Measurements from ENCODE around the gene C11orf52. TPM values are rescaled to one million over a fixed set of nuclear protein-coding genes. Genes with fewer than 3 reads are reported as not detected.
A peak's percentile ranks its signal among the peaks of the same experiment; 100 is the strongest.

C11orf52 gene
- total and polyA plus RNA-seq, 2 of the 4 experiments (the other 2 are of a cell fraction), result 0.90 to 1.1 TPM

DNA sequence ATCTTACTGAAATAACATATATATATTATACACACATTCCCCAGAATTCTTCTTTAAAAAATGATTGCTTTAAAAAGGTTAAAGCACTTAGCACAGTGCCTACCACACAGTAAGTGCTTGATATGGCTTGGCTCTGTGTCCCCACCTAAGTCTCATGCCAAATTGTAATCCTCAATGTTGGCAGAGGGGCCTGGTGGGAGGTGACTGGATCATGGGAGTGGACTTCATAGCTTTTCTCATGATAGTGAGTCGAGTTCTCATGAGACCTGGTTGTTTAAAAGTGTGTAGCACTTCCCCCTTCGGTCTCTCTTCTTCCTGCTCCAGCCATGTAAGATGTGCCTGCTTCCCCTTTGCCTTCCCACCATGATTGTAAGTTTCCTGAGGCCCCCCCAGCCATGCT is 13.3 kb upstream of the C11orf52 start:
- no CpG with 5 or more reads among the region's 2 CpGs for WGBS, 2 experiments (ENCODE audit: extremely low coverage in 2 of 2, insufficient read length in 1 of 2)
- no peak overlapping the region for H3K27ac ChIP-seq (ENCODE audit: insufficient read depth, low read length)

More for the DNA sequence above, 13.3 kb upstream of the C11orf52 start:
- H3K23ac ChIP-seq (ENCODE audit: low read depth, low read length), result no peak overlapping the region
- no peaks in the 10 kb centered on the region for H4K20me1 ChIP-seq (ENCODE audit: insufficient read depth, low read length)
- H2AFZ ChIP-seq (replicated peaks; ENCODE audit: low read length, poor library complexity), result no peak overlapping the region
- ChIA-PET POLR2A (ENCODE audit: unreplicated experiment) (no interaction called here), CTCF (no interaction called here)
- H2AK5ac ChIP-seq (ENCODE audit: low read depth, low read length), result no peak overlapping the region
- no peak overlapping the region for H3K4ac ChIP-seq (ENCODE audit: low read depth, low read length)
- no peak overlapping the region for H2BK120ac ChIP-seq (ENCODE audit: low read depth, low read length)
- dilution Hi-C loops (cut with HindIII; ENCODE audit: low sequenced_read_pairs, unreplicated experiment), result no loop called here
- TF ChIP-seq NFE2L2 (IDR thresholded peaks at IDR 0.05; ENCODE audit: low read depth, low read length), result no peak
- no peak for TF ChIP-seq RCOR1 (IDR thresholded peaks at IDR 0.05; ENCODE audit: insufficient replicate concordance, low read length)
- TF ChIP-seq POLR2A (IDR thresholded peaks at IDR 0.05; ENCODE audit: low read depth, low read length), result no peak
- TF ChIP-seq SMC3 (IDR thresholded peaks at IDR 0.05; ENCODE audit: low read depth, low read length), result no peak
- no peak for TF ChIP-seq MAFK (IDR thresholded peaks at IDR 0.05; ENCODE audit: low read depth, low read length)
- TF ChIP-seq RFX5 (IDR thresholded peaks at IDR 0.05; ENCODE audit: low read depth, low read length), result no peak
- TF ChIP-seq, protein P1, sequence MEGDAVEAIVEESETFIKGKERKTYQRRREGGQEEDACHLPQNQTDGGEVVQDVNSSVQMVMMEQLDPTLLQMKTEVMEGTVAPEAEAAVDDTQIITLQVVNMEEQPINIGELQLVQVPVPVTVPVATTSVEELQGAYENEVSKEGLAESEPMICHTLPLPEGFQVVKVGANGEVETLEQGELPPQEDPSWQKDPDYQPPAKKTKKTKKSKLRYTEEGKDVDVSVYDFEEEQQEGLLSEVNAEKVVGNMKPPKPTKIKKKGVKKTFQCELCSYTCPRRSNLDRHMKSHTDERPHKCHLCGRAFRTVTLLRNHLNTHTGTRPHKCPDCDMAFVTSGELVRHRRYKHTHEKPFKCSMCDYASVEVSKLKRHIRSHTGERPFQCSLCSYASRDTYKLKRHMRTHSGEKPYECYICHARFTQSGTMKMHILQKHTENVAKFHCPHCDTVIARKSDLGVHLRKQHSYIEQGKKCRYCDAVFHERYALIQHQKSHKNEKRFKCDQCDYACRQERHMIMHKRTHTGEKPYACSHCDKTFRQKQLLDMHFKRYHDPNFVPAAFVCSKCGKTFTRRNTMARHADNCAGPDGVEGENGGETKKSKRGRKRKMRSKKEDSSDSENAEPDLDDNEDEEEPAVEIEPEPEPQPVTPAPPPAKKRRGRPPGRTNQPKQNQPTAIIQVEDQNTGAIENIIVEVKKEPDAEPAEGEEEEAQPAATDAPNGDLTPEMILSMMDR (conservative IDR thresholded peaks at IDR 0.05; ENCODE audit: low read depth, low read length), result no peak
- TF ChIP-seq, protein P2, sequence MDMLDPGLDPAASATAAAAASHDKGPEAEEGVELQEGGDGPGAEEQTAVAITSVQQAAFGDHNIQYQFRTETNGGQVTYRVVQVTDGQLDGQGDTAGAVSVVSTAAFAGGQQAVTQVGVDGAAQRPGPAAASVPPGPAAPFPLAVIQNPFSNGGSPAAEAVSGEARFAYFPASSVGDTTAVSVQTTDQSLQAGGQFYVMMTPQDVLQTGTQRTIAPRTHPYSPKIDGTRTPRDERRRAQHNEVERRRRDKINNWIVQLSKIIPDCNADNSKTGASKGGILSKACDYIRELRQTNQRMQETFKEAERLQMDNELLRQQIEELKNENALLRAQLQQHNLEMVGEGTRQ (IDR thresholded peaks at IDR 0.05; ENCODE audit: low read depth, low read length), result no peak
- TF ChIP-seq RAD21 (IDR thresholded peaks at IDR 0.05; ENCODE audit: low read length), result no peak
- no peak for TF ChIP-seq FOS (IDR thresholded peaks at IDR 0.05; ENCODE audit: low read depth, low read length)
- TF ChIP-seq CHD1 (IDR thresholded peaks at IDR 0.05; ENCODE audit: low read depth, low read length), result no peak
- no peaks in the 10 kb centered on the region for H3K9me1 ChIP-seq (ENCODE audit: insufficient read depth, low read length)
- H2AK9ac ChIP-seq (replicated peaks; ENCODE audit: low read depth, low read length, poor library complexity), result no peak overlapping the region
- DNase-seq, result peak; percentile 22
- no peaks in the 10 kb centered on the region for H3K36me3 ChIP-seq (ENCODE audit: control insufficient read depth, insufficient read depth, low read length)
- no peak overlapping the region for H4K5ac ChIP-seq (ENCODE audit: low read depth, low read length)
- no peak overlapping the region for H3K14ac ChIP-seq (replicated peaks; ENCODE audit: low read depth, low read length)
- H3K56ac ChIP-seq (ENCODE audit: extremely low read depth, insufficient read depth, low read length), result no peak overlapping the region
- H2BK5ac ChIP-seq (ENCODE audit: low read depth, low read length, poor library complexity, severe bottlenecking), result no peak overlapping the region
- no peak overlapping the region for H2BK15ac ChIP-seq (ENCODE audit: low read depth, low read length)
- no peaks in the 10 kb centered on the region; the same call in 1 of the 2 replicates for H3K27me3 ChIP-seq (ENCODE audit: control insufficient read depth, insufficient read depth, low read length)
- no peak overlapping the region for H3K4me2 ChIP-seq (ENCODE audit: low read depth, low read length)
- no peak overlapping the region for H4K8ac ChIP-seq (ENCODE audit: low read depth in 2 of 2, low read length in 2 of 2)
- no peak overlapping the region for H3K4me3 ChIP-seq (ENCODE audit: insufficient read depth, low read depth, low read length)
- H4K91ac ChIP-seq (ENCODE audit: insufficient read depth, low read depth, low read length), result no peak overlapping the region
- intact Hi-C loops (cut with micrococcal nuclease), result no loop called here
- H3K4me1 ChIP-seq (ENCODE audit: control insufficient read depth, insufficient read depth, low read length), result peaks cover 2% of the 10 kb centered on the region; the same call in 1 of the 2 replicates
- no peak overlapping the region for H2BK20ac ChIP-seq (ENCODE audit: low read depth, low read length)
- no TSS peak for BruUV-seq (replicated peaks)
- no peak for ATAC-seq (ENCODE audit: low read depth)
- no peak overlapping the region for H3K9ac ChIP-seq (ENCODE audit: low read depth, low read length)
- no peaks in the 10 kb centered on the region for H3K79me1 ChIP-seq (ENCODE audit: low read depth in 1 of 2, low read length in 2 of 2)
- H3K18ac ChIP-seq (ENCODE audit: low read depth, low read length), result no peak overlapping the region
- no peaks in the 10 kb centered on the region for H3K9me3 ChIP-seq (ENCODE audit: control insufficient read depth, insufficient read depth, low read length)
- in situ Hi-C loops (cut with MboI; ENCODE audit: low sequenced_read_pairs), result no loop called here
